Hepatocyte (in vitro differentiated cells): ENCODE measurements around the gene AUTS2. TPM values are rescaled to one million over a fixed set of nuclear protein-coding genes. Genes with fewer than 3 reads are reported as not detected.

Experiments used
- DNase-seq: peaks from one replicate; pipeline ENCODE4 v3.0.0-alpha.2; 2016; ENCODE audit warnings: low spot score
- H2AFZ ChIP-seq: fragments of 200-600 bp; sonication (generic); 2 replicates; pipeline ENCODE4 v1.6.0; 2016; ENCODE audit warnings: antibody characterized with exemption, mild to moderate bottlenecking
- H3K27ac ChIP-seq: fragments of 200-600 bp; sonication (generic); 2 replicates; pipeline ENCODE4 v1.5.1; 2016; ENCODE audit warnings: mild to moderate bottlenecking
- H3K27me3 ChIP-seq: fragments of 200-600 bp; sonication (generic); 2 replicates; pipeline ENCODE4 v1.6.1; 2016
- H3K36me3 ChIP-seq: fragments of 200-600 bp; sonication (generic); replicated peaks from 2 replicates; pipeline ENCODE4 v1.5.1; 2016; ENCODE audit warnings: low read depth; ENCODE audit not compliant: insufficient read depth
- H3K4me1 ChIP-seq: fragments of 200-600 bp; sonication (generic); 2 replicates; pipeline ENCODE4 v1.5.1; 2016; ENCODE audit warnings: mild to moderate bottlenecking, moderate library complexity; ENCODE audit not compliant: insufficient read depth
- H3K4me2 ChIP-seq: fragments of 200-600 bp; sonication (generic); 2 replicates; pipeline ENCODE4 v1.6.0; 2016
- H3K4me3 ChIP-seq: fragments of 200-600 bp; sonication (generic); 2 replicates; pipeline ENCODE4 v1.5.1; 2016; ENCODE audit warnings: mild to moderate bottlenecking
- H3K79me2 ChIP-seq: fragments of 200-600 bp; sonication (generic); 2 replicates; pipeline ENCODE4 v1.6.0; 2017; ENCODE audit warnings: mild to moderate bottlenecking
- H3K9me2 ChIP-seq: fragments of 200-600 bp; sonication (generic); replicated peaks from 2 replicates; pipeline ENCODE4 v1.6.0; 2017; ENCODE audit warnings: mild to moderate bottlenecking; ENCODE audit not compliant: insufficient read depth
- H3K9me3 ChIP-seq: fragments of 200-600 bp; sonication (generic); 2 replicates; pipeline ENCODE4 v1.5.1; 2016; ENCODE audit warnings: low read depth, mild to moderate bottlenecking
- H4K20me1 ChIP-seq: fragments of 200-600 bp; sonication (generic); 2 replicates; pipeline ENCODE4 v1.6.0; 2016; ENCODE audit warnings: mild to moderate bottlenecking; ENCODE audit not compliant: insufficient read depth, poor library complexity, severe bottlenecking
- EZH2 ChIP-seq: fragments of 200-600 bp; sonication (generic); IDR thresholded peaks from 2 replicates; pipeline ENCODE4 v1.6.1; 2016; ENCODE audit warnings: antibody characterized with exemption, mild to moderate bottlenecking, borderline replicate concordance
- EZH2phosphoT487 ChIP-seq: fragments of 200-600 bp; sonication (generic); IDR thresholded peaks from one replicate; pipeline ENCODE4 v1.6.1; 2018; ENCODE audit warnings: antibody characterized with exemption, mild to moderate bottlenecking, low read depth, moderate library complexity; ENCODE audit not compliant: unreplicated experiment, severe bottlenecking
- WGBS: methylation state at CpG from one replicate; pipeline ENCODE4 v1.1.6; 2016; ENCODE audit warnings: low lambda C conversion rate; ENCODE audit errors: missing lambda C conversion rate; 5-methylcytosine and 5-hydroxymethylcytosine counted together
- polyA plus RNA-seq: library from polyadenylated mRNA; unstranded; fragments of >200 nt; fragmentation: Nextera tagmentation; extraction: Ambion mirVana; gene quantifications from 2 replicates; pipeline ENCODE4 v1.2.1, GENCODE V29; 2016
- total RNA-seq: library from RNA; depleted of rRNA; stranded (reverse); fragments of >200 nt; gene quantifications from 2 replicates; pipeline ENCODE4 v1.2.3, GENCODE V29; 2014
- TF ChIP-seq, protein P1 (sequence below): fragments of 200-600 bp; sonication (generic); IDR thresholded peaks from 2 replicates; pipeline ENCODE4 v1.5.1; 2016; ENCODE audit warnings: antibody characterized with exemption, mild to moderate bottlenecking; ENCODE audit not compliant: poor library complexity

The AUTS2 gene
- total and polyA plus RNA-seq, 2 experiments from 2014 or later, result 34.4 to 40.9 TPM

DNA sequence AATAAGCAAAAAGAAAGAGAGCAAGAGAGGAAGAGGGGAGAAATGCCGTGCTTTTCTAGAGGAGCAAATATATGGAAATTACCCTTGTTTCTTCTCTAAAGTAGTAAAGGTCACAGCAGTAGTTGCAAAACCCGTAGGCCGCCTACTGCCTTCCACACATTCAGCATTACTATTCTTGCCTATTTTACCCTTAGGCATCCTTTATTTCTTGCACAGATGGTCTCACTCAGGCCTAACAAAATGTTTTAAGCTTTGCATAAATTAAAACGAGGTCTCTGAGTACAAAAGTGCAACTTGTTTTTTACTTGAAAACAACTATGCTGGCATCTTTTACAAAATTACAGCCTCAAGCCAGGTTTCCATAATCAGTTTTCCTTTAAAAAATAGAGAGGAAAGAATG lies 644.6 kb downstream of the AUTS2 start:
- Histone ChIP-seq H3K9me3 (no peaks in the 10 kb centered on the region), H3K27me3 (no peaks in the 10 kb centered on the region), H3K9me2 (no peaks in the 10 kb centered on the region), H2AFZ (no peak overlapping the region), H3K4me1 (no peaks in the 10 kb centered on the region), H3K4me3 (no peak overlapping the region), H3K79me2 (no peaks in the 10 kb centered on the region), H4K20me1 (no peaks in the 10 kb centered on the region), H3K4me2 (no peak overlapping the region), H3K27ac (no peak overlapping the region), H3K36me3 (no peaks in the 10 kb centered on the region)
- DNase-seq, result no peak
- WGBS, result 91% methylated on average over 4 of the region's 4 CpGs
- TF ChIP-seq EZH2 (no peak), EZH2phosphoT487 (no peak)
- TF ChIP-seq, protein P1, sequence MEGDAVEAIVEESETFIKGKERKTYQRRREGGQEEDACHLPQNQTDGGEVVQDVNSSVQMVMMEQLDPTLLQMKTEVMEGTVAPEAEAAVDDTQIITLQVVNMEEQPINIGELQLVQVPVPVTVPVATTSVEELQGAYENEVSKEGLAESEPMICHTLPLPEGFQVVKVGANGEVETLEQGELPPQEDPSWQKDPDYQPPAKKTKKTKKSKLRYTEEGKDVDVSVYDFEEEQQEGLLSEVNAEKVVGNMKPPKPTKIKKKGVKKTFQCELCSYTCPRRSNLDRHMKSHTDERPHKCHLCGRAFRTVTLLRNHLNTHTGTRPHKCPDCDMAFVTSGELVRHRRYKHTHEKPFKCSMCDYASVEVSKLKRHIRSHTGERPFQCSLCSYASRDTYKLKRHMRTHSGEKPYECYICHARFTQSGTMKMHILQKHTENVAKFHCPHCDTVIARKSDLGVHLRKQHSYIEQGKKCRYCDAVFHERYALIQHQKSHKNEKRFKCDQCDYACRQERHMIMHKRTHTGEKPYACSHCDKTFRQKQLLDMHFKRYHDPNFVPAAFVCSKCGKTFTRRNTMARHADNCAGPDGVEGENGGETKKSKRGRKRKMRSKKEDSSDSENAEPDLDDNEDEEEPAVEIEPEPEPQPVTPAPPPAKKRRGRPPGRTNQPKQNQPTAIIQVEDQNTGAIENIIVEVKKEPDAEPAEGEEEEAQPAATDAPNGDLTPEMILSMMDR, result no peak

DNA sequence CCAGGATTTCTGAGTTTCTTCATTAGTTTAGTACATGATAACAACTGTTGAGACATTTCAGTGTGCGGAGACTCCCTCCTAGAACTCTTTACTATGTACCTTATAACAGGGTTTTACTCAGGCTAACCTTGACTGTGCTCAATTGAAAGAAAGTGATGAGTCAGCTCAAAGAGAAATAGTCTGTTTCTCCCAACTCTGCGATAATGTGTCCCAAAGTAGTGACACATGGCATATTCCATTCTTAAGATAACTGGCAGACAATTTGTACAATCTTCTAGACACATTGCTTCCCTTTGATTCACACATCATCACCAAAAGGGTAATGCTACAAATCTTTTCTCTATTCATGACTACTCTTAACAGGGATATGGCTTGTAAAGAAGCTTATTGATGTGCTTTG lies 645.2 kb downstream of the AUTS2 start:
- Histone ChIP-seq H3K4me2 (no peak overlapping the region), H3K4me3 (no peak overlapping the region), H3K27me3 (no peaks in the 10 kb centered on the region), H3K36me3 (no peaks in the 10 kb centered on the region), H3K4me1 (no peaks in the 10 kb centered on the region), H3K27ac (no peak overlapping the region), H4K20me1 (no peaks in the 10 kb centered on the region), H2AFZ (no peak overlapping the region), H3K79me2 (no peaks in the 10 kb centered on the region), H3K9me3 (no peaks in the 10 kb centered on the region), H3K9me2 (no peaks in the 10 kb centered on the region)
- TF ChIP-seq EZH2 (no peak), EZH2phosphoT487 (no peak)
- TF ChIP-seq, protein P1, result no peak
- no peak for DNase-seq
- 94% methylated on average over 2 of the region's 2 CpGs for WGBS

DNA sequence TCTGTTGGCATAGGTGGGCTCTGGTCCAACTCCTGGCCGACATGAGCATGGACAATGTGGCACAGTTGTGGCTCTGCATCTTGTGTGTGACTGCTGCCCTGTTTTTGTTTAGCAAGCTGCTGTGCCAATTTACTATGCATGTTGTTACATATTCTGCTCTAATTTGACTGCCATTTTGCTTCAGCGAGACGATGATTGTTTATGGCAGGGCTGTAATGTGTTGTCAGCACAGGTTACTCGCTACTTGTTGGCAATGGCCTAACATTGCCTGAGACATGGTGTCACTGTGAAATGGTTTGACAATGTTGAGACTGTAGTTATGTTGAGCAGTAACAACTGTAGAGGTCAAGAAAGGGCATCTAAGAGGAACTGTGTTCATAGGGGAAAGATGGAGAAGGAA lies 659.6 kb downstream of the AUTS2 start:
- no peak overlapping the region for H3K4me3 ChIP-seq
- no peaks in the 10 kb centered on the region for H3K4me1 ChIP-seq
- DNase-seq, result no peak
- no peaks in the 10 kb centered on the region for H3K27me3 ChIP-seq
- no peaks in the 10 kb centered on the region for H3K9me2 ChIP-seq
- H3K27ac ChIP-seq, result no peak overlapping the region
- no peaks in the 10 kb centered on the region for H3K79me2 ChIP-seq
- H4K20me1 ChIP-seq, result no peaks in the 10 kb centered on the region
- H2AFZ ChIP-seq, result no peak overlapping the region
- TF ChIP-seq, protein P1, result no peak
- TF ChIP-seq EZH2, result no peak
- 95% methylated on average over 4 of the region's 4 CpGs for WGBS
- H3K4me2 ChIP-seq, result no peak overlapping the region
- H3K9me3 ChIP-seq, result no peaks in the 10 kb centered on the region
- no peaks in the 10 kb centered on the region for H3K36me3 ChIP-seq

DNA sequence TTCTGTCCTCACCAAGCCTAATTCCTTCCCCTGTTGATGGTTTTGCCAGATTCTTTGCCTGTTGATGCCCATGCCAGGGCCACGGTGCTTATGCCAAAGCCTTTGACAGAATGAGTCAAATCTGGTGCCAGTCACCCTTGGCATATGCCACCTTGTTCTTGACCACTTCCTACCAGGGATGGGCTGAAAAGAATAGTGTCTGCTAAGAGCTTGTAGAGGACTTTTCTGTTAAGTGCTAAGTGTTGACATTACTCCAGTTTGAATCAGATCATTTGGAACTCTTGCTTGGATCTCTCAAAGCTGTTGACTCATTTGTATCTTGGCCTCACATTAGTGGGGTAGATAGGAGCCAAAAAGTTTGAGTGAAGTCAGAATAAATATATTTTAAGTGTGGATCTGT lies 661.2 kb downstream of the AUTS2 start:
- no peak overlapping the region for H3K27ac ChIP-seq
- TF ChIP-seq EZH2, result no peak
- no peak for TF ChIP-seq EZH2phosphoT487
- TF ChIP-seq, protein P1, result no peak
- H3K9me2 ChIP-seq, result no peaks in the 10 kb centered on the region
- H2AFZ ChIP-seq, result no peak overlapping the region
- H3K27me3 ChIP-seq, result no peaks in the 10 kb centered on the region
- no peak overlapping the region for H3K4me2 ChIP-seq
- no peaks in the 10 kb centered on the region for H3K36me3 ChIP-seq
- H3K79me2 ChIP-seq, result no peaks in the 10 kb centered on the region
- no peak for DNase-seq
- no peak overlapping the region for H3K4me3 ChIP-seq
- H3K9me3 ChIP-seq, result no peaks in the 10 kb centered on the region
- WGBS, result 96% methylated on average over 1 of the region's 1 CpG
- H4K20me1 ChIP-seq, result no peaks in the 10 kb centered on the region
- no peaks in the 10 kb centered on the region for H3K4me1 ChIP-seq
